Karpas-422 (cell line): ENCODE results near the gene CDC45. TPM values are rescaled to one million over a fixed set of nuclear protein-coding genes. Genes with fewer than 3 reads are reported as not detected.

Experiments
- DNase-seq: peaks from one replicate; pipeline ENCODE4 v3.0.0-alpha.2; 2015
- H2AFZ ChIP-seq: fragments of 200-600 bp; sonication (generic); 2 replicates; pipeline ENCODE4 v1.6.1; 2014; ENCODE audit warnings: antibody characterized with exemption, low read length, mixed read lengths
- H3K27ac ChIP-seq: fragments of 200-600 bp; sonication (generic); 2 replicates; pipeline ENCODE4 v1.5.1; 2014; ENCODE audit warnings: mild to moderate bottlenecking, low read length, moderate library complexity
- H3K27me3 ChIP-seq: fragments of 200-600 bp; sonication (generic); 2 replicates; pipeline ENCODE4 v1.6.1; 2014; ENCODE audit warnings: low read length, mixed read lengths
- H3K36me3 ChIP-seq: fragments of 200-600 bp; sonication (generic); 2 replicates; pipeline ENCODE4 v1.6.1; 2014; ENCODE audit warnings: low read length, mixed read lengths; ENCODE audit not compliant: insufficient read depth
- H3K4me1 ChIP-seq: fragments of 200-600 bp; sonication (generic); 2 replicates; pipeline ENCODE4 v1.6.1; 2014; ENCODE audit warnings: mild to moderate bottlenecking, low read length, mixed read lengths
- H3K4me2 ChIP-seq: fragments of 200-600 bp; sonication (generic); 2 replicates; pipeline ENCODE4 v1.6.1; 2014; ENCODE audit warnings: low read length, low read depth, mild to moderate bottlenecking; ENCODE audit not compliant: poor library complexity, severe bottlenecking
- H3K4me3 ChIP-seq: fragments of 200-600 bp; sonication (generic); 2 replicates; pipeline ENCODE4 v1.5.1; 2014; ENCODE audit warnings: mild to moderate bottlenecking, antibody characterized with exemption, low read length, mixed read lengths
- H3K79me2 ChIP-seq: fragments of 200-600 bp; sonication (generic); 2 replicates; pipeline ENCODE4 v1.6.1; 2014; ENCODE audit warnings: mild to moderate bottlenecking, low read length, mixed read lengths
- H3K9ac ChIP-seq: fragments of 200-600 bp; sonication (generic); 2 replicates; pipeline ENCODE4 v1.6.0; 2014; ENCODE audit warnings: low read length
- H3K9me2 ChIP-seq: fragments of 200-600 bp; sonication (generic), shearing (Covaris generic); replicated peaks from 2 replicates; pipeline ENCODE4 v1.6.0; 2014; ENCODE audit warnings: mild to moderate bottlenecking, low read length, moderate library complexity; ENCODE audit not compliant: insufficient read depth
- H3K9me3 ChIP-seq: fragments of 300-700, 200-600 bp; sonication (generic); 2 replicates; pipeline ENCODE4 v1.6.1; 2014; ENCODE audit warnings: low read length, mixed read lengths
- H4K20me1 ChIP-seq: fragments of 200-600 bp; sonication (generic); 2 replicates; pipeline ENCODE4 v1.6.1; 2014; ENCODE audit warnings: mild to moderate bottlenecking, antibody characterized with exemption, low read length, low read depth; ENCODE audit not compliant: insufficient read depth
- total RNA-seq: library from RNA; depleted of rRNA; stranded (reverse); fragments of >200 nt; shearing (Covaris generic); gene quantifications from 2 replicates; pipeline ENCODE4 v1.2.3, GENCODE V29; 2014; ENCODE audit warnings: low replicate concordance

The CDC45 gene
- total RNA-seq, 1 experiment from 2014 or later: 28.1 TPM

GRCh38 chr22:19478901-19479354 lies 792 bp upstream of the CDC45 start, which contains the start of gene UFD1:
Gene UFD1 (minus strand): TSS chr22:19479193. CDS start chr22:19479085, 108 bp downstream.
- Histone ChIP-seq H3K9me3 (no peaks in the 10 kb centered on the region), H3K27ac (peak within 1 kb of the TSS; percentile 88), H3K4me1 (peaks cover 24% of the 10 kb centered on the region), H3K4me2 (peak within 1 kb of the TSS; percentile 85), H2AFZ (peak within 1 kb of the TSS; percentile 68; the same call in 1 of the 2 replicates), H4K20me1 (peaks cover 3% of the 10 kb centered on the region; the same call in 1 of the 2 replicates), H3K9ac (peak within 1 kb of the TSS; percentile 87), H3K27me3 (no peaks in the 10 kb centered on the region), H3K4me3 (peak within 1 kb of the TSS; percentile 77), H3K9me2 (no peaks in the 10 kb centered on the region), H3K79me2 (peaks cover 75% of the 10 kb centered on the region), H3K36me3 (peaks cover 30% of the 10 kb centered on the region)
- DNase-seq: peak; percentile 93

DNA sequence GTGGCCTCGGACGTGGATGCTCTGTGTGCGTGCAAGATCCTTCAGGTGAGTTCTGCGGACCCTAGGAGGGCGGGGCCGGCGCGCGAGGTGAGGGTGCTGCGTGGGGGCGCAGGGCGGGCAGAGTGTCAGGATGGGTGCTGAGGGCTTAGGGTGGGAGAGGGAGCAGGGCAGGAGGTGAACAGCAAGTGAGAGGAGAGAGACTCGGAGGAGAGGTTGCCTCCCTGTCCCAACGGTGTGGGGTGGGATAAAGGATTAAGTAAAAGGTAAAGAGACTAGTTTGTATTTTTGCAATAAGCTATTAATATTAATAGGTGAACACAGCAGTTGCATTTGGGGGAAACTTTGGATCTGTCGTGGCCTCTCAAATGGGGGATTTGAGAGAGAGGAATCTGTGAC lies 451 bp downstream of the CDC45 start:
- no peaks in the 10 kb centered on the region for H3K27me3 ChIP-seq
- peaks cover 80% of the 10 kb centered on the region for H3K79me2 ChIP-seq
- H4K20me1 ChIP-seq: no peaks in the 10 kb centered on the region; the same call in 1 of the 2 replicates
- H3K36me3 ChIP-seq: peaks cover 37% of the 10 kb centered on the region
- H3K27ac ChIP-seq: peak overlapping the region; percentile 20; the same call in 1 of the 2 replicates
- peaks cover 24% of the 10 kb centered on the region for H3K4me1 ChIP-seq
- peak; percentile 64 for DNase-seq
- peak overlapping the region; percentile 79 for H3K9ac ChIP-seq
- no peaks in the 10 kb centered on the region for H3K9me3 ChIP-seq
- no peak overlapping the region for H2AFZ ChIP-seq
- H3K4me3 ChIP-seq: peak overlapping the region; percentile 77
- H3K9me2 ChIP-seq: no peaks in the 10 kb centered on the region
- H3K4me2 ChIP-seq: peak overlapping the region; percentile 85

DNA sequence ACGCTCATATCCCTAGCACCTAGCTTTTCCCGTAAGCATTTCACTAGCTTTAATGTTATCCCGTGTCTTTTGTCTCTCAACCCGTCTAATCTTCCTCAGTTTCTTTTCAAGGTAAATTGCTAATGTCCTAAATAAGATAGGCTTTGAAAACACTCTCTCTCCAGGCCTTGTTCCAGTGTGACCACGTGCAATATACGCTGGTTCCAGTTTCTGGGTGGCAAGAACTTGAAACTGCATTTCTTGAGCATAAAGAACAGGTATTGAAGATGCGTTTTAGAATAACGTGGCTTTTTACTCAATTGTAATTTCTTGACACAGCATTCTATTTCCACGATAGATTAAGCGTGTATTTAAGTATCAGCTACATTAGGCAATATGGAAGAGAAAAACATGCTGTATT lies 1.1 kb downstream of the CDC45 start:
- Histone ChIP-seq H3K36me3 (peaks cover 37% of the 10 kb centered on the region), H3K9me3 (no peaks in the 10 kb centered on the region), H3K4me3 (peak overlapping the region; percentile 77), H2AFZ (no peak overlapping the region; the same call in 1 of the 2 replicates), H4K20me1 (no peaks in the 10 kb centered on the region; the same call in 1 of the 2 replicates), H3K4me2 (peak overlapping the region; percentile 85), H3K27ac (peak overlapping the region; percentile 20; the same call in 1 of the 2 replicates), H3K27me3 (no peaks in the 10 kb centered on the region), H3K9ac (peak overlapping the region; percentile 79), H3K4me1 (peaks cover 24% of the 10 kb centered on the region), H3K9me2 (no peaks in the 10 kb centered on the region), H3K79me2 (peaks cover 76% of the 10 kb centered on the region)
- peak; percentile 54 for DNase-seq

DNA sequence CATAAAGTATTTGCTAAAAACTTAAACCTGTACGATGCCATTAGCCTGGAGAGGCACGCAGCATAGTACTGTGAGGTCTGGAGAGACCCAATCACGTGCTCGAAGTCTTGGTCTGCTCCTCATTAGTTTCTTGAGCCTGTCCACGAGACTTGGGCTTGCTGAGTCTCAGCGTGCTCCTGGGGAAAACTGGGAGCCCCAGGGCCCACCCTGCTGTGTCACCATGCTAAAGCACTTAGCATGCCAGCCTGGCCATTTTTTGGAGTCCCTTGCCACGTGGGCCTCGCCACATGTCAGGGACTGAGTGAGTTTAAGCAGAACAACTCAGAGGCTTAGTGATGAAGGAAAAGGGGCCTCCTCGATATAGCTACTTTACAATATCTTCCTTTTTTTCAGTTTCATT lies 2.6 kb downstream of the CDC45 start:
- no peak overlapping the region for H3K27ac ChIP-seq
- H3K4me2 ChIP-seq: no peak overlapping the region
- DNase-seq: no peak
- peaks cover 14% of the 10 kb centered on the region for H3K4me1 ChIP-seq
- no peak overlapping the region for H3K4me3 ChIP-seq
- no peak overlapping the region for H3K9ac ChIP-seq
- no peaks in the 10 kb centered on the region for H3K9me3 ChIP-seq
- H4K20me1 ChIP-seq: no peaks in the 10 kb centered on the region; the same call in 1 of the 2 replicates
- H3K9me2 ChIP-seq: no peaks in the 10 kb centered on the region
- H3K79me2 ChIP-seq: peaks cover 63% of the 10 kb centered on the region
- H2AFZ ChIP-seq: no peak overlapping the region
- H3K27me3 ChIP-seq: no peaks in the 10 kb centered on the region
- peaks cover 40% of the 10 kb centered on the region for H3K36me3 ChIP-seq

GRCh38 chr22:19483481-19484244 lies 3.9 kb downstream of the CDC45 start:
- H3K27me3 ChIP-seq: no peaks in the 10 kb centered on the region
- H3K27ac ChIP-seq: no peak overlapping the region
- H3K36me3 ChIP-seq: peaks cover 48% of the 10 kb centered on the region
- H4K20me1 ChIP-seq: no peaks in the 10 kb centered on the region; the same call in 1 of the 2 replicates
- no peak overlapping the region for H3K4me3 ChIP-seq
- DNase-seq: no peak
- H3K4me2 ChIP-seq: no peak overlapping the region
- no peaks in the 10 kb centered on the region for H3K9me3 ChIP-seq
- peaks cover 6% of the 10 kb centered on the region for H3K4me1 ChIP-seq
- H3K9me2 ChIP-seq: no peaks in the 10 kb centered on the region
- peaks cover 58% of the 10 kb centered on the region for H3K79me2 ChIP-seq
- no peak overlapping the region for H3K9ac ChIP-seq
- H2AFZ ChIP-seq: no peak overlapping the region

GRCh38 chr22:19488285-19488684 lies 8.6 kb downstream of the CDC45 start:
- Histone ChIP-seq H3K36me3 (peaks cover 62% of the 10 kb centered on the region), H3K4me1 (no peaks in the 10 kb centered on the region), H3K27ac (no peak overlapping the region), H2AFZ (no peak overlapping the region), H3K4me3 (no peak overlapping the region), H3K9ac (no peak overlapping the region), H3K4me2 (no peak overlapping the region), H4K20me1 (no peaks in the 10 kb centered on the region), H3K9me3 (no peaks in the 10 kb centered on the region), H3K9me2 (no peaks in the 10 kb centered on the region), H3K79me2 (peaks cover 58% of the 10 kb centered on the region), H3K27me3 (no peaks in the 10 kb centered on the region)
- no peak for DNase-seq

GRCh38 chr22:19488884-19489843 lies 9.4 kb downstream of the CDC45 start:
- Histone ChIP-seq H3K36me3 (peaks cover 60% of the 10 kb centered on the region; the same call in 1 of the 2 replicates), H3K27ac (no peak overlapping the region), H3K27me3 (no peaks in the 10 kb centered on the region), H3K4me3 (no peak overlapping the region), H3K9ac (no peak overlapping the region), H2AFZ (no peak overlapping the region), H4K20me1 (no peaks in the 10 kb centered on the region), H3K4me2 (no peak overlapping the region), H3K79me2 (peaks cover 52% of the 10 kb centered on the region), H3K9me2 (no peaks in the 10 kb centered on the region), H3K9me3 (no peaks in the 10 kb centered on the region), H3K4me1 (no peaks in the 10 kb centered on the region)
- DNase-seq: peak; percentile 46
